ENCODE results near the gene SMYD3.

- TF ChIP-seq, protein P1, sequence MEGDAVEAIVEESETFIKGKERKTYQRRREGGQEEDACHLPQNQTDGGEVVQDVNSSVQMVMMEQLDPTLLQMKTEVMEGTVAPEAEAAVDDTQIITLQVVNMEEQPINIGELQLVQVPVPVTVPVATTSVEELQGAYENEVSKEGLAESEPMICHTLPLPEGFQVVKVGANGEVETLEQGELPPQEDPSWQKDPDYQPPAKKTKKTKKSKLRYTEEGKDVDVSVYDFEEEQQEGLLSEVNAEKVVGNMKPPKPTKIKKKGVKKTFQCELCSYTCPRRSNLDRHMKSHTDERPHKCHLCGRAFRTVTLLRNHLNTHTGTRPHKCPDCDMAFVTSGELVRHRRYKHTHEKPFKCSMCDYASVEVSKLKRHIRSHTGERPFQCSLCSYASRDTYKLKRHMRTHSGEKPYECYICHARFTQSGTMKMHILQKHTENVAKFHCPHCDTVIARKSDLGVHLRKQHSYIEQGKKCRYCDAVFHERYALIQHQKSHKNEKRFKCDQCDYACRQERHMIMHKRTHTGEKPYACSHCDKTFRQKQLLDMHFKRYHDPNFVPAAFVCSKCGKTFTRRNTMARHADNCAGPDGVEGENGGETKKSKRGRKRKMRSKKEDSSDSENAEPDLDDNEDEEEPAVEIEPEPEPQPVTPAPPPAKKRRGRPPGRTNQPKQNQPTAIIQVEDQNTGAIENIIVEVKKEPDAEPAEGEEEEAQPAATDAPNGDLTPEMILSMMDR (IDR thresholded peaks at IDR 0.05; ENCODE audit: low read depth, low read length, poor library complexity, severe bottlenecking): no peak
- no peak for TF ChIP-seq EZH2phosphoT487 (IDR thresholded peaks at IDR 0.05; ENCODE audit: borderline replicate concordance, low read length)
These were observed 612.2 kb downstream of the SMYD3 start for GRCh38 chr1:245894843-245895242.

Data from DOHH2 (cell line).